ENCODE data around the gene SH2D3C. TPM values are rescaled to one million over a fixed set of nuclear protein-coding genes. Genes with fewer than 3 reads are reported as not detected.

The SH2D3C gene
- total and polyA plus RNA-seq, 10 of the 15 experiments (the other 5 are each of a cell fraction or from before 2014, with no cell fraction given), result 1.2 to 23.5 (median 16.2) TPM

- TF ChIP-seq CUX1 (IDR thresholded peaks at IDR 0.05; ENCODE audit: insufficient replicate concordance, low read depth, low read length), result no peak
- no peak for TF ChIP-seq NFYA (IDR thresholded peaks at IDR 0.05; ENCODE audit: borderline replicate concordance, low read depth, low read length)
- no peak for TF ChIP-seq HDAC6 (IDR thresholded peaks at IDR 0.05; ENCODE audit: unreplicated experiment)
- no peak; the same call in 1 of the 2 replicates for TF ChIP-seq SREBF1 (IDR thresholded peaks at IDR 0.05; ENCODE audit: low read length)
- TF ChIP-seq ZNF622 (IDR thresholded peaks at IDR 0.05), result no peak
- peak; percentile 18; the same call in 1 of the 2 replicates for TF ChIP-seq BACH1 (IDR thresholded peaks at IDR 0.05; ENCODE audit: borderline replicate concordance)
- no peak for TF ChIP-seq TCF3 (IDR thresholded peaks at IDR 0.05; ENCODE audit: borderline replicate concordance, insufficient read depth, low read depth, low read length)
- no peak; the same call in 1 of the 2 replicates for TF ChIP-seq POLR2AphosphoS5 (IDR thresholded peaks at IDR 0.05; ENCODE audit: low read length)
- TF ChIP-seq CBFB (IDR thresholded peaks at IDR 0.05; ENCODE audit: low read depth), result peak; percentile 63; the same call in 1 of the 2 replicates
- TF ChIP-seq SPI1 (IDR thresholded peaks at IDR 0.05; ENCODE audit: borderline replicate concordance, insufficient read depth, low read depth, low read length), result peak; percentile 11; the same call in 1 of the 2 replicates
- TF ChIP-seq NR2F1 (conservative IDR thresholded peaks at IDR 0.05), result 0 out of 2 replicates have a peak, but pooled peaks have one; percentile 20
- no peak for TF ChIP-seq SUZ12 (IDR thresholded peaks at IDR 0.05; ENCODE audit: unreplicated experiment)
- peak; percentile 86; the same call in 1 of the 2 replicates for TF ChIP-seq GATAD2B (conservative IDR thresholded peaks at IDR 0.05; ENCODE audit: low read depth)
- TF ChIP-seq RELA (IDR thresholded peaks at IDR 0.05; ENCODE audit: borderline replicate concordance, partially characterized antibody), result peak; percentile 21
- TF ChIP-seq SUPT20H (IDR thresholded peaks at IDR 0.05; ENCODE audit: borderline replicate concordance, control insufficient read depth, low read depth, low read length), result no peak
- peak; percentile 57; the same call in 1 of the 2 replicates for TF ChIP-seq ZNF217 (IDR thresholded peaks at IDR 0.05)
- TF ChIP-seq REST (IDR thresholded peaks at IDR 0.05; ENCODE audit: low read depth, low read length), result no peak
Observed at GRCh38 chr9:127785933-127786772, 7.7 kb upstream of the SH2D3C start, which contains the start of gene CDK9 (continued).

All from GM12878 (cell line).